Measurements from ENCODE around the gene ASCC2.

DNA sequence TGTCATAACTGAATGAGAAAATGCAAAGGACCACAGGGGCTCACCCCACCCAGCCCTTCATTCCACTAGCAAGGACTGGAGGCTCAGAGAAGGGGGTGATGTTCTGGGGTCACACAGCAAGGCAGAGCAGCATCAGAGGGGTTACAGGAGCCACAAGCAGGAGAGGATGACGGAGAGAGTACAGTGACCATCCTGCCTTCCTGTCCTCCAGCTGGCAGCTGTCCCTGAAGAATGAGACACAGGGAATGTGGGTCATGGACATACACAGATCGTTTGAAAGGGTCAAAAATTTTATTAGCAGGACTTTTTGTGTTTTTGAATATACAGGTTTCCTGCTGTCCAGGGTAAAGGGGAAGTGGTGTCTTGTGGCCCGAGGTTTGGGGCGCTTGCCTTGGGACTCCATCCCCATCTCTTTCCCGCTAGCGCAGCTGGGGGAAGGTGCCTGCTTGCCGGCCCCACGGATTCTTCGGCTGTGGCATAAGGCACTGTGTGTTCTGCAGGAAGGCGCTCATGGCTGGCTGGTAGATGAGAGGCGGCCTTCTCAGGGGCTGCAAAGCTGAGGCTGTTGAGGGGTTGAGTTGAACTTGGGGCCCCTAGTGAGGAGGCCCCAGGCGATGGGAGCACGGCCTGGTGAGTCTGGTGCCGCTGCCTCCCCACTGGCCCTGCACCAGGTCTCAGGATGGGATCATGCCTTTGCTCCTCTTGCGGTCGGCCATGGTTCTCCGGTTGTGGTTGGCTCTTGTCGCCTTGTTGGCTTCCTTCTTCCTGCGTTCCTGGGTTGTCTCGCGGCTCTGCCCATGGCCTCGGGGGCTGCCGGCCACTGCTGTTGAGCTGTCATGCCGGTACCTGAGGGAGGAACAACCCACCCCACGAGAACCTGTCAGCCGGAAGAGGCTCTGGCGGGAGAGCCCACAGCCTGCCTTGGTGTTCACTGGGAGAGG lies 49.5 kb downstream of the ASCC2 start:
- TF ChIP-seq SIN3A (IDR thresholded peaks at IDR 0.05; ENCODE audit: borderline replicate concordance, insufficient read depth, low read length) (no peak), TAF1 (IDR thresholded peaks at IDR 0.05; ENCODE audit: borderline replicate concordance, insufficient read depth, low read length) (no peak)
- TF ChIP-seq, protein P1, sequence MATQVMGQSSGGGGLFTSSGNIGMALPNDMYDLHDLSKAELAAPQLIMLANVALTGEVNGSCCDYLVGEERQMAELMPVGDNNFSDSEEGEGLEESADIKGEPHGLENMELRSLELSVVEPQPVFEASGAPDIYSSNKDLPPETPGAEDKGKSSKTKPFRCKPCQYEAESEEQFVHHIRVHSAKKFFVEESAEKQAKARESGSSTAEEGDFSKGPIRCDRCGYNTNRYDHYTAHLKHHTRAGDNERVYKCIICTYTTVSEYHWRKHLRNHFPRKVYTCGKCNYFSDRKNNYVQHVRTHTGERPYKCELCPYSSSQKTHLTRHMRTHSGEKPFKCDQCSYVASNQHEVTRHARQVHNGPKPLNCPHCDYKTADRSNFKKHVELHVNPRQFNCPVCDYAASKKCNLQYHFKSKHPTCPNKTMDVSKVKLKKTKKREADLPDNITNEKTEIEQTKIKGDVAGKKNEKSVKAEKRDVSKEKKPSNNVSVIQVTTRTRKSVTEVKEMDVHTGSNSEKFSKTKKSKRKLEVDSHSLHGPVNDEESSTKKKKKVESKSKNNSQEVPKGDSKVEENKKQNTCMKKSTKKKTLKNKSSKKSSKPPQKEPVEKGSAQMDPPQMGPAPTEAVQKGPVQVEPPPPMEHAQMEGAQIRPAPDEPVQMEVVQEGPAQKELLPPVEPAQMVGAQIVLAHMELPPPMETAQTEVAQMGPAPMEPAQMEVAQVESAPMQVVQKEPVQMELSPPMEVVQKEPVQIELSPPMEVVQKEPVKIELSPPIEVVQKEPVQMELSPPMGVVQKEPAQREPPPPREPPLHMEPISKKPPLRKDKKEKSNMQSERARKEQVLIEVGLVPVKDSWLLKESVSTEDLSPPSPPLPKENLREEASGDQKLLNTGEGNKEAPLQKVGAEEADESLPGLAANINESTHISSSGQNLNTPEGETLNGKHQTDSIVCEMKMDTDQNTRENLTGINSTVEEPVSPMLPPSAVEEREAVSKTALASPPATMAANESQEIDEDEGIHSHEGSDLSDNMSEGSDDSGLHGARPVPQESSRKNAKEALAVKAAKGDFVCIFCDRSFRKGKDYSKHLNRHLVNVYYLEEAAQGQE (IDR thresholded peaks at IDR 0.05; ENCODE audit: insufficient read depth in 1 of 2, low read depth in 2 of 2, low read length in 2 of 2) = no peak

Measured in PFSK-1 (cell line).